ENCODE measurements around the gene TMEM175.

The TMEM175 gene

DNA sequence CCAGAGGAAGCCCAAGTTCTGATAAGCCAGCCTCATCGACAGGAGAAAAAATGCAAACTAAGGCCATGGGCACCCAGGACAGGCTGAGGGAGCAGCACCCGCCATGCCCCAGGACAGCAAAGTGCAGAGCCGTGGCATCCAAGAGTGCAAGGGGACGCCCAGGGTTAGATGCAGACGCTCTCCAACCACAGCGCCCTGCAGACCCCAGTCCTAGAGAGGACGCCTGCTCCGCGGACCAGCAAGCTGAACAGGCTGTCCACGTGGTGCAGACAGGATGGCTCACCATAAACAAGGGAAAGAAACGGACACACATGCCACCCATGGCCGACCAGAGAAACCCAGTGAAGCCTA, 32.7 kb upstream of the TMEM175 start:
- DNase-seq, result no peak

DNA sequence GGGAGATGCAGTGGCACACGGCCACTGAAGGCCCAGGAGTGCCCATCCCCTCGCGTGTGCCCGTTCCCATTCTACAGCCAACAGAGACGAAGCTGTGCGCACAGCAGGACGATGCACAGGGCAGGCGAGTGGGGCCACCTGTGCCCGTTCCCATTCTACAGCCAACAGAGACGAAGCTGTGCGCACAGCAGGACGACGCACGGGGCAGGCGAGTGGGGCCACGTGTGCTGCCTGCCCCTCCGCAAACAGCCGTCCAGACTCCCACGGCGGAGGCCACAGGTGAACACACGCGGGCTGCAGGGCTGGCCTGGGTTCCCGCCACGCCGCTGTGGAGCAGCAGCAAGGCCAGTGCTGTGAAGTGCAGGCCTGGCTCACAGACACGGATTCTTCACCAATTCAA, 32.2 kb upstream of the TMEM175 start:
- DNase-seq, result no peak

DNA sequence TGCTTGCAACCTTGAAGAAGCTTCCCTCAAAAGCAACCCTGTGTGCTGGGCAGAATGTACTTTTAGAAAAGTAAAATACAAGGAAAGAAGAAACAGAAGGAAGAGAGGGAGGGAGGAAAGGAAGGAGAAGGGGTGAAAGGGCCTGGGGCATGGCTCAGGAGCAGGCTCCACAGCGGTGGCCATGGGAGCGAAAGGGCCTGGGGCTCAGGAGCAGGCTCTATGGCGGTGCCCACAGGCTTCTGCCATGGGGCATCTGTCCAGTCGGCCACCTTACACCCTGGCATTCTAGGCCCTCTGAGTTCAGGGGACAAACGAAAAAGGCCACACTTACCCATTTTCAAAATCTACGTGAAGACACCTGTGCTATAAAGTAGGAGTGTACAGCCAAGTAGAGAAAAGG, 31.5 kb upstream of the TMEM175 start:
- DNase-seq, result no peak

DNA sequence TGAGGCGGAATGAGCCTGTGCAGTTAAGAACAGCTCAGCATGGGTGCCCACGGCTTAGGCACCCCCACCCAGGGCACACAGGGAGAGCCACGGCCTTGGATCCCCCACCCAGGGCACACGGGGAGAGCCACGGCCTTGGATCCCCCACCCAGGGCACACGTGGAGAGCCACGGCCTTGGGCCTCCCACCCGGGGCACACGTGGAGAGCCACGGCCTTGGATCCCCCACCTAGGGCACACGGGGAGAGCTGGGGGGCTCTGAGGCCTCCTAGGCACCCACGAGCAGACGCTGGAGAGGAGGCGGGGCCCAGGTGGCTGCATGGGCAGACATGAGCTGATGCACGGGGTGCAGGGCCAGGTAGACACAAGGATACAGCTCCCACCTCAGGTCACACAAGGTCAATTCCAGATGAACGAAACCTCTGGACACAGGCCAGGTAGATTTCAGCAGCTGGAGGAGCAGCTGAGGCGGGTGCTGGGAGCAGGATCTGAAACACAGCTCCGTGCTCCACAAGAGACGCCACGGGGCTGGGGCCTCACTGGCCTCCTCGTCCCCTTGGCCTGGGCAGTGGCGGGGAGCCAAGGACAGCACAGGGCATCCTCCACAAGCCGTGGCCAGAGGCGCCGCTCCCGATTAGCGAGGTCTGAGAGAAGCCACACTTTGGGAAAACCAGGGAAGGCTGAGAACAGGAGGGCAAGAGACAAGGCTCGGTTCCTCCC, 30.9 kb upstream of the TMEM175 start:
- no peak for DNase-seq

DNA sequence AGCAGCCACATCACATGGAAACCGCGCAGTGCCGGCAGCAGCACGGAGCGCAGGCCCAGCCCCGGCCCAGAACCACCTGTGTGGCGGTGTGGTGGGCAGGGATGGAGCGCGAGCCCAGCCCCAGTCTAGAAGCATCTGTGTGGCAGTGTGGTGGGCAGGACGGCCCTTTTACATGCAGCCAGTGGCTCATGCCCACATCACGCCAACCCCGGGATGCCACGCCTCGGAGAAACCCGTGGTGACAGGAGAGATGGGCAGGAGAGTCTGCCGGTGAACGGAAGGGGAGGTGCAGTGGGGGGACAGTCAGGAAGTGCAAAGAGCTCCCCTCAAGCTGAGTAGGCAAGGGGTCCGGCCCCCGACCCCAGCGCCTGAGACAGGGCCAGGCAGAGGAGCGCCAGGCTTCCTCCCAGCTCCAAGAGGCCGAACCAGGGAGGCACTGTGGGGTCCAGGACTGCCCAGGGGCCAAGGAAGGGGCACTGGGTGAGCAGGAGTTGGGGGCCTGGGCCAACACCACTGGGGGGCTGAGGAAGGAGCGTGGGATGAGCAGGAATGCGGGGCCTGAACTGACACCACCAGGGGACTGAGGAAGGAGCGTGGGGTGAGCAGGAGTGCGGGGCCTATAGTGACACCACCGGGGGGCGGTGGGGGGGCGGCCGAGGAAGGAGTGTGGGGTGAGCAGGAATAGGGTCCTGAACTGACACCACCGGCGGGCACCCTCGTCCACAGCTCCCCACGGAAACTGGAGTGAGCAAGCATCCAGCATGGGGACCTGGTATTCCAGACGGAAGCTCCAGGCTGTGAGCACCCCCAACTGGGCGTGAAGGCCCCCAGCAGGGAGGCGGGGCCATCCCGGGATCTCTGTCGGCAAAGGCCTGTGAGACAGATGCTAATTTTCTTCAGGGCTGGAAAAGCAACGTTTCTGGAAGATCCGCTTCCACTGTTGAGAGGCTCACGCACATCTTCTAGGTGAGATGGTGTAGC, 28.9 kb upstream of the TMEM175 start:
- DNase-seq, result no peak

DNA sequence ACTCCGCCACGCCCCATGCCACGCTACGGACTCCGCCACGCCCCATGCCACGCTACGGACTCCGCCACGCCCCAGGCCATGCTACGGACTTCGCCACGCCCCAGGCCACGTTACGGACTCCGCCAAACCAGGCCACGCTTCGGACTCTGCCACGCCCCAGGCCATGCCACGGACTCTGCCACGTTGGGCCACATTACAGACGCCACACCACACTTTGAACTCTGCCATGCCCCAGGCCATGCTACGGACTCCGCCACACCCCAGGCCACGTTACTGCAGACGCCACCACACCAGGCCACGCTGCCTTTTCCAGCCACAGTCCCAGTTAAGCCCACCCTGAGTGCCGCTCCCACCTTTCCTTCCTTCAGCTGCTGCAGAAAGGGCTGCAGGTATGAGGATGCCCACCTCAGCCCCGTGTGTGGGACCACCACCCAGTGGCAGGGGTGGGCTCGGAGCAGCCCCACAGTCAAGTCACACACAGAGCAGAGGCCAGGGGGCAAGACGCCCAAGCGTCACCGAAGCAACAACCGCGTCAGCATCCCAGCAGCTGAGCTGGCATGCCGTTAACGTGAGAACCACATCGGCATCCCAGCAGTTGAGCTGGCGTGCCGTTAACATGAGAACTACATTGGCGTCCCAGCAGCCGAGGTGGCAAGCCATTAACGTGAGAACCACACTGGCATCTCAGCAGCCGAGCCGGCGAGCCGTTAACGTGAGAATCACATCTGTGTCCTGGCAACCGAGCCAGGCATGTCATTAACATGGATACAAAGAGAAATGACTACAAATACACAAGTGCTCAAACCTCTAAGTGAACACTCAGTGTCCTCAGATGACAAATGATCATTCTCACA, 26.5 kb upstream of the TMEM175 start:
- DNase-seq, result no peak

DNA sequence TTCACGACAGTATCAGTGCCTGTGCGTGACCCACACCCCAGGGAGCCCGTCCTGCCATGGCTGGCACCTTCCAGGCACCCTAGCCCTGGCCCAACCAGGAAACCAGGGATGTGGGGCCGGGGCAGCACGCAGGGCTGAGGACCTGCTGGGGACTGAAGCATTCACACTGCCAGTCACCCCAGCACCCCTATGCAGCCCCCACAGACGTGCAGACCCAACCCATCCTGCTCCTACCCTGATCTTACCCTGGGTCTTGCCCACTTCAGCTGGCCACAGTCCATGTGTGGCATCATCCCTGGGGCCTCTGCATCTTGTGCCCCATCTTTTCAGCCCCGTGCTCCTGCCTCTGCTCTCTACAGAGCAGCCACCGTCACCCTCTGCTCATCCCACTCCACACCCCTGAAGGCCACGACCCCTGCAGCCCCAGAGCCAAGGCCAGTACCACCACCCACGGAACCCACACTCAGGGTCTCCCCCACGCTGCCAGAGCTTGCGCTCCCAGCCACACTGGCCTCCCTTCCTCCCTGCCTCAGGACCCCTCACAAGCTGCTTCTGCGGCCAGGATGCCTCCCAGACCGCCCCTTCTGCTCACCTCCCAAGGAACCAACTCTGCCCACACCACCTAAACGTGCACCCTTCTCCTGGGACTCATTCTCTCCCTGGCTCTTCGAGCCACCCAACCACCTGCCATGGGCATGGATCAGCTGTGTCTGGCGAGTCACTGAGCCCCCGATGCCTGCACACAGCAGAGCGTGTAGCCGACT, 25.7 kb upstream of the TMEM175 start:
- no peak for DNase-seq

DNA sequence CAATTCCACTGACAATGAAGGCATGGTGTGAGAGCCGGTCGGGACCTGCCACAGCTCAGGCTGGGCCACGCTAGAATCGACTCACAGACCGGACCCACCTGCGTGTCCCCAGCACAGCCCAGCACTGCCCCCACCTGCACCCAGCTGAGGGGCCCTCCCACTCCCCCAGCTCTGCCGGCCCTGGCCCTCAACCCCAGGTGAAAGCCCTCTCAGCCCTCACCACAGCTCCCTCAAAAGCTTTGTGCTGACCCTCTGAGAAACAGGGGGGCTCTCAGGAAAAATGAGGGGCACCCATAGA, 25.2 kb upstream of the TMEM175 start:
- no peak for DNase-seq

DNA sequence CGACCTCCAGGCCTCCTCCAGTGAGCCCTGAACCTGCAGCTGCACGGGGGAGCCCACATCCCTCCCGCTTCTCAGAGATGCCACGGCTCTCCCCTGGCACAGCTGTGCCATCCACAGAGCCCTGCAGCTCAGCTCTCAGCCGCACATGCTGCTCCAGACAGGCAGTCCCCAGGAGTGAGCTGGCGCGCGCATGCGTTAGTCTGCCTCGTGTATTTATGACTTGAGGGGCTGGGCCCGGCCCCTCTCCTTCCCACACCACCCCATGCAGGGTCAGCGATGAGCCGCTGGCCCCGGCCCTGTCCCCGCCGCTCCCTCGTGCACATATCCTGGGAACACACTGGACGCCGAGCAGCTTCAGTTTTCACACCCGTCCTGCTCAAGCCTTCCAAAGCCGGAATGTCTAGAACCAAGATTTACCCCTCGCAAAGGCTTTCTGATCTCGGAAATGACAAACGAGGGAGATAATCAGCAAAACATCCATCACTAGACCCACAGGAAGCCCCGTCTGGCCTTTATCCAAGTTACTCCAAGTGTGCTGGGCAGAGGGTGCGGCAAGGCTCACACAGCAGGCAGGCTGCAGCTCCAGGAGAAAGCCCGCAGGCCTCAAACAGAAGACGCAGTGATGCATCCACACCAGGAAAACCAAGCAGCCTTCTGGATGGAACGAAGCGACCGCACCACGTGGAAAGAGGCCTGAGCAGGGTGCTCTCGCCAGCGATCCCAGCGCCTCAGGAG, 24.4 kb upstream of the TMEM175 start:
- DNase-seq, result no peak

DNA sequence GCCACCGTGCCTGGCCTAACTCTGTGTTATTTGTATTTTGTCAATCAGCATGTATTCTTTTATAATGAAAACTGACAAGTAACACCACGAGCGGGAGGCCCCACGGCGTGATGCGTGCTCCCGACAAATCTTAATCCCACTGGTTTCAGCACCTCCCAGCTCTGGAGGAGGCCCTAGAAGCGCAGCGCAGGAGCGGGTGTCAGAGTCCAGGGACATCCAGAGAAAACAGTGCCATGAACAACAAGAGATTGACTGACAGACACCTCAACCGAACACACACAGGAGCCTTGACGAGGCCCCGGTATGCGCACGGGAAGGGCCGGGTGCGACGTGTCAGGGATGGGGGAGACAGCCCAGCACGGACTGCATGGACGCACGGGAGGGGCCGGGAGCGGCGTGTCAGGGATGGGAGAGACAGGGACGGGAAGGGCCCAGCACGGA, 23.1 kb upstream of the TMEM175 start:
- DNase-seq, result no peak

DNA sequence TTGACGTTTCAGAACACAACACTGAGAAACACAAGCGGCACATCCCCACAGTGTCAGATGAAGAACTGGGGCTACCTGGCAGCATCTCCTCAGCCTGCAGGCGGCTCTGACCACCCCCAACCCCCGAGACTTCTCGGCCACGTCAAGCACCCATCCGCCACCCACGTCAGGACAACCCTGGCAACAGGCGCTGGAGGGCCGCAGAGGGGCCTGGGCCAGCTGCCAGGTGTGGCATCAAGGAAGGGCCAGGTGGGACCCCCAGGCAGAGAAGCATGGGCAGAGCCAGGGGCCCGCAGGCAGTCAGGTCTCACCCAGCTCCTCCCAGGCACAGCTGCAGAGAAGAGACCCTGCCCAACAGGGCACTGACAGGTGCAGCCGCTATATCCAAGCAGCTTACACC, 22.4 kb upstream of the TMEM175 start:
- no peak for DNase-seq

DNA sequence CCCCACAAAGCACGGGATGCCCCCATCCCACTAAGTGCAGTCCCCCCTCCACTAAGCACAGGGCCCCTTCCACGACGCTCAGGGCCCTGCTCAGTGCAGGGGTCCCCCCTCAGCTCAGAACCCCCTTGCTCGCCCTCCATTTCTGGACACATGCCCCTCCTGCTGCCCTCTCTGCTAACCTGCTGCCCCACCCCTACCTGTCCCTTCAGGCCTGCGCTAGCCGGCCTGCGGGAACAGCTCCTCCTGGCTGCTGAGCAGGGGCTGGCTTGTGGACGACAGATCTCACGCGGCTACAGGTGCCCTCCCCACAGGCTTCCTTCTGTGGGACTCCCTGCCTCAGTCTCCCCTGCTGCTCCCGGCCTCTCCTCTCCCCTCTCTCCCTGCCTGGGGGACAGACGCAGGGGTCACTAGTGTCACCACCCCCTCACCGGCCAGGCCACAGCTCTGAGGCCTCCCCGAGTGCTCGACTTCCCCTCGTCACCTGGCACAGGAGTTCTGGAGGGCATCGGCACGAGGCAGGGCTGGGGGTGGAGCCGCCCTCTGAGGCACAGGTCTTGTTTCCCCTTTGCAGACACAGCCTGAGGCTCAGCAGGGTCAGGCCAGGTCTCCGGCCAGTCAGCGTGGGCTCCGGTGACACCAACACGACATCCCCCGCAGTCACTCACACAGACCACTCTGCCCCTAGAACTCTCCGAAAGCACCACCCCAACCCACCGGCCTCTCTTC, 21.7 kb upstream of the TMEM175 start:
- DNase-seq, result no peak

DNA sequence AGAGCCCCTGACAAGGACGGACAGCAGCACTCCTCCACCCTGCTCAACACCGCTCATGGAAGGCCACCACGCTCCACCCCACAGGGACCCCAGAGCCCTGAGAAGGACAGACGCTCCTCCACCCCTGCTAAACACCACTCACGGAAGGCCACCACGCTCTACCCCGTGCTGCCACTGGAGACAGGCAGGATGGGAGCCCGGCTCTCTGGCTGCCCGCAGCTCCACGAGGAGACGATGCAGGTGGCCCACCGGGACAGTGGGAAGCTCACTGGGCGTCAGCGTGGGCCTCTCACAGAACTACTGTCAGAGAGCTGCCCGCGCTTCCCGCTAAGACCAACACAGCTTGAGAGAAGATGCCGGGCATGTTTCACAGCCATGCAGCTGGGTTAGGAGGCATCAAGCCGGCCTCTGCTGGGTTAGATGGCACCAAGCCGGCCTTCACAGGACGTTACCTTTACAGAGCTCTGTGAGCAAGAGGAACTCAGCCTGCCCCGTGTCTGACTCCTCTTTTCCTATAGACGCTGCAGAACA, 21.0 kb upstream of the TMEM175 start:
- DNase-seq, result no peak

DNA sequence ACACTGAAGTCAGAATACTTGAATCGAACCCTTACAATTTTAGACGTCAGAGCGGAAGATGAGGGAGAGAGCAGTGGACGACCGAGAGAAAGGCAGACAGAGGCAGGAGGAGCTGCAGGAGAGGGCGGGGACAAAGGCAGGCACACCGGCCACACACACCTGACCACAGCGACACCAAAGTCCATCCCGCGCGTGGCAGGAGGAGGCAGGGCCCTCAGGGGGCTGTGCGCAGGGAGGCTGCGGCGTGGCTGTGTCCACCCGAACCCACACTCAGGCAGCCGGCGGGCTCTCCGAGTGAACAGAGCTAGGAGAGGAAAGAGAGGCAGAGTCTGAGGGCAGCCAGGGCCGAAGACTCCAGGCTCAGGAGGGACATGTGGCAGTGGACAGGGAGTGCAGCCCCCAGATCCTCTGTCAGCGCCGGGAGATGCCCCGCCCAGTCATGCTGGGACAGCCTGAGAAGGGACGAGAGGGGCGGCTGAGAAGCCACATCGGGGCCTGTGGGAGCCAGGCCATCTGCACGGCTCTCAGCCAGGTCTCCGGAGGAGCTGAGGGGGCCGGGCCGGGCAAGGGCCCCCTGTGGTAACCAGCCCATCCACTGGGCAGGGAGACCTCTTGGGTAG, 20.3 kb upstream of the TMEM175 start:
- DNase-seq, result no peak

DNA sequence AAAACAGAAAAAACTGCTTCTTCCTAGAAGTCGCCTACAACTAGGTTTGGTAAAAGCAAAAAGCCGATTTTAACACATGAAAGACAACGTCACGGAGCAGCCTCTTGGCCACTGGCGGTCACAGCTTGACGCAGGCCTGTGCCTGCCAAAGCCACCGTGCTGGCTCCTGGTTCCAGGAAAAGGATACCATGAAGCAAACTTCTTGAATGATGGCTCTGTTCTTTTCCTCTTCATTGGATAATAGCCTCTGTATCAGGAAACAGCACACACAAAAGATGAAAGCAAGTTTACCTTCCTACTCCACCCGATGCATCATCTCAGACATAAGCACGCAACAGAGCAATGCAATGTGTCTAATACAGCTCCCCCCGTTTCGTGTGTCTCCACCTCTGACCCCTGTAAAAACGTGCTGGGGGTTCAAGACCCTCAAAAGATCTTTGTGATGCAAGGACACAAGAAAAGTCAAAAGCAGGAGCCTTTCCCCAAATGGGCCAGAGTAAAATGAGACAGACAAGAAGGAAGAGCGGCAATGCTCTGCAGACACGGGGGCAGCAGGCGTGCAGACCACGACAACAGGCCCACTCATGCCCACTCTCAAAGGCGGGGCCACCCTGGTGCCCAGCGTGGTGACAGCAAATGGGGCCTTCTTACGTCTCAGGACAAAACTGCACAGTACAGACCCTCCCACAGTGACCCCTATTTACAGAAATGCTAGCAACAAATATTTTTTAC, 19.5 kb upstream of the TMEM175 start:
- DNase-seq, result no peak

DNA sequence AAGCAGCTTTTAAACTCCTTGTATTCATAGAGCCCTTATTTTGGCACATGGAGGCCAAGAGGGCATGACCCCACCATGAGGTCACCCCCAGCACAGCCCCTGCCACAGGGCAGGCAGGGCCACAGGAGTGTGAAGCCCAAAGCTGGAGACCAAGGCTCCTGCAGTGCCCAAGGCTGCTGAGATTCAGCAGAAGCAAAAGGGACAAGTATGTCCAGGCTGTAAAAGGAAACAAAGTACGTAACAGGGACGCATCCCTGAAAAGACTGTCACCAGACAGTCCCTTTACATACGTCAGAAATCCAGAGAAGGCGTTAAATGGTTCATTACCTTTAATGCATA, 19.0 kb upstream of the TMEM175 start:
- no peak for DNase-seq

DNA sequence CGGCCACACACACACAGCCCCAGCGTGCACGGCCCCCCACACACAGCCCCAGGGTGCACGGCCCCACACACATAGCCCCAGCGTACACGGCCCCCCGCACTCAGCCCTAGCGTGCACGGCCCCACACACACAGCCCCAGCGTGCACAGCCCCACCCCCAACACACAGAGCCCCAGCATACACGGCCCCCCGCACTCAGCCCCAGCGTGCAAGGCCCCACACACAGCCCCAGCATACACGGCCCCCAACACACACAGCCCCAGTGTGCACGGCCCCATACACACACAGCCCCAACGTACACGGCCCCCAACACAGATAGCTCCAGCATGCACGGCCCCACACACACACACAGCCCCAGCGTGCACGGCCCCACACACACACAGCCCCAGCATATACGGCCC, 17.7 kb upstream of the TMEM175 start:
- DNase-seq, result no peak

DNA sequence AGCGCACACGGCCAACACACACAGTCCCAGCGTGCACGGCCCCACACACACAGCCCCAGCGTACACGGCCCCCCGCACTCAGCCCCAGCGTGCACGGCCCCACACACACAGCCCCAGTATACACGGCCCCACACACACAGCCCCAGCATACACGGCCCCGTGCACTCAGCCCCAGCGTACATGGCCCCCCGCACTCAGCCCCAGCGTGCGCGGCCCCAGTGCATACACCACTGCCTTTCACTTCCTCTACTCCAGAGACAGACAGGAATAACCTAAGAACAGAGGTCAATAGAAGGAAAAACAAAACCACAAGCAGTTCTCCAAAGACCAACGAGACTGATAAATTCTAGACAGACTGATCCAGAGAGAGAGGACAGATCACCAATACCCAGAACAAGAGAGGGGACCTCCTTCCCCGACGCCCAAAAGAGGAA, 17.2 kb upstream of the TMEM175 start:
- DNase-seq, result peak; percentile 27 to 34

DNA sequence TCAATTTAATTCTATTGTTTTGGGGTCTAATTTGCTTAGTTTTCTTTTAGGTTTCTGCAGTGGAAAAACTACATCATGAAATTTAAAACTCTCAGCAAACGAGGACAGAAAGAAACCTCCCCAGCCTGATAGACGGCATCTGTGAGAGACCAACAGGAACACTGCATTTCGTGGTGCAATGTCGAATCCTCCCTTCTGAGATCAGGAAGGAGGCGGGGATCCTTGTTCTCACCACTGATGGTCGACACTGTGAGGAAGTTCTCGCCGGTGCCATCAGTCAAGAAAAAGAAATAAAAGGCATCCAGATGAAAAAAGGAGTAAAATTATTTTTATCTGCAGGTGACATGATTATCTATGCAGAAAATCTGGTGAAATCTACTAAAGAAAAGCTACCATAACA, 16.7 kb upstream of the TMEM175 start:
- peak; percentile 63 to 78 for DNase-seq

DNA sequence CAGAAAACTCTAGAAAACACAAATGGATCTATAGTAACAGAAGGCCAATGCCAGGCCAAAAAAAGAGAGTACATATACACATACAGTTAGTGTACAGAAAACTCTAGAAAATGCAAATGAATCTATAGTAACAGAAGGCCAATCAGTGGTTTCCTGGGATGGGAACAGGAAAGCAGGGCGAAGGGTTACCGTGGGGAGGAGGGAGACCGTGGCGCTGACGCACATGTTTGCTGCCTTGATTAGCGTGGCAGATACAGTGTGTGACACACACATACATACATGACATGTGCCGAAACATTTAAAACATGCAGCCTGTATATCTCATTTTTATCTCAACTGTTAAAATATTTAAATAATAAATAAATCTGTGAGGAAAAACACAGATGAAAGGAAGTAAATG, 14.8 kb upstream of the TMEM175 start:
- DNase-seq, result no peak

Measured in inflammatory macrophage (primary cell).